GM21528 (cell line): Measurements from ENCODE around the gene TMIE.

Experiments used
- ATAC-seq: cut with Tn5 transposase; IDR thresholded peaks from one replicate; pipeline ENCODE4 v1.9.1; 2021; ENCODE audit warnings: mild to moderate bottlenecking, moderate library complexity; ENCODE audit not compliant: unreplicated experiment, low FRiP score

Gene TMIE, protein sequence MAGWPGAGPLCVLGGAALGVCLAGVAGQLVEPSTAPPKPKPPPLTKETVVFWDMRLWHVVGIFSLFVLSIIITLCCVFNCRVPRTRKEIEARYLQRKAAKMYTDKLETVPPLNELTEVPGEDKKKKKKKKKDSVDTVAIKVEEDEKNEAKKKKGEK

GRCh38 chr3:46701181-46701939, at the start of gene TMIE:
TSS of gene TMIE (plus strand) at chr3:46701392. CDS start at chr3:46701488, 96 bp downstream.
- ATAC-seq: no peak

GRCh38 chr3:46655271-46655670, 45.9 kb upstream of the TMIE start:
- no peak for ATAC-seq

DNA sequence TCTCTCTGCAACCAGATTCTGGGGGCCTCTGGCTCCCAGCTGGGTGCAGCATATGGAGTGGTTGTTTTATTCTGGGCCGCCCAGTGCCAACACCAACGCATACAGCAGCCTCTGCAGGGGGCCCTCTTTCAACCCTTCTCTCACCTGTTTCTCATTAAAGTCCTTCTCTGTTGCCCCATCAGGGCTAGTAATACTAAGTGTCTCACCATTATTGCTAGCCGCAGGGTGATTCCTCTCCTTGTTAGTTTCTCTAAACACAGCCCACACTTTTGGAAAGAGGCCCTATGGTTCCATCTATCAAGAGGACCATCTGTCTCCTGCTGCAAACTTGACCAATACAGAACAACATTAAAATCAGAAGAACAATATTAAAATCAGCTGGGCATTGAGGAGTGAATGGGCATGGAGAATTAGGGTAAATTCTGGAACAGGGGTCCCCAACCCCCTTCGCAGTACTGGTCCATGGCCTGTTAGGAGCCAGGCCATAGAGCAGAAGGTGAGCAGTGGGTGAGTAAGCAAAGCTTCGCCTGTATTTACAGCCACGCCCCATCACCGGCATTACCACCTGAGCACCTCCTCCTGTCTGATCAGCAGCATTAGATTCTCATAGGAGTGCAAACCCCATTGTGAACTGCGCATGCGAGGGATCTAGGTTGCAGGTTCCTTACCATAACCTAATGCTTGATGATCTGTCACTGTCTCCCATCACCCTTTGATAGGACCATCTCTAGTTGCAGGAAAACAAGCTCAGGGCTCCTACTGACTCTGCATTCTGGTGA, 44.2 kb upstream of the TMIE start:
- no peak for ATAC-seq

DNA sequence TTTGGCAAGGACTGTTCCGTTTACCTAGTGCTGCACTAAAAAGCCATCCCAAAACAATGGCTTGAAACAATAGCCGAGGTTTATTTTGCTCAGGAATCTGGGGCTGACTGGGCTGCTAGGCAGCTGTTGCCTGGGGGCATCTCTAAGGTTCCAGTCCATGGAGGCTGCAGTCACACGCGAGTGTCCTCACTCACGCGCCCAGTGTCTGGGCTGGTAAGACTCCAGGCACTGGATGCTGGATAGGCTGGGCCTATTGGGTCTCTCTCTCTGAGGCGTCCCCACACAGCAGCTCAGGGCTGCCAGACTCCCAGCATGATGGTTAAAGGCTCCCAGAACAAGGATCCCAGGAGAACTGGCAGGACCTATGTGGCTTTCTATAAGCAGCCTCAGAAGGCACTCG, 41.9 kb upstream of the TMIE start:
- no peak for ATAC-seq

DNA sequence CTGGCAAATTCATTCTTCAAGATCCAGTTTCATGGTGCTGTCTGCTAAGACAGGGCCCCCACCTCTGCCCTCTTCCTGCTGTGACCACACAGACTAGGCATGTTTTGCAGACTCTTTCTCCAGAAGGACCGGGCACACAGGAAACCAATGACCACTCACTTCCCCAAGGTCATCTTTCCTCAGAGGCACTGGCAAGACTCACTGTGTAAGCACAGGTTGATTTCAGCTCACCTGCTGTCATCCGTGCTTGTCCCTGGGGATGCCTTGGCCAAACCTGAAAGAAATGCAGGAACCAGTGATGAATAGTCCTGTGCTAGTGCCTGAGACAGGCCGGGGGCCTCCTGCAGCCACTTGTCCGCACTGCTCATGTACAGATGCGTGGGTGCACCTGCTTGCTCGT, 41.2 kb upstream of the TMIE start:
- no peak for ATAC-seq

GRCh38 chr3:46660543-46661523, 40.4 kb upstream of the TMIE start:
- ATAC-seq: no peak

GRCh38 chr3:46661776-46662766, 39.1 kb upstream of the TMIE start:
- no peak for ATAC-seq

GRCh38 chr3:46662771-46663551, 38.2 kb upstream of the TMIE start:
- ATAC-seq: no peak

DNA sequence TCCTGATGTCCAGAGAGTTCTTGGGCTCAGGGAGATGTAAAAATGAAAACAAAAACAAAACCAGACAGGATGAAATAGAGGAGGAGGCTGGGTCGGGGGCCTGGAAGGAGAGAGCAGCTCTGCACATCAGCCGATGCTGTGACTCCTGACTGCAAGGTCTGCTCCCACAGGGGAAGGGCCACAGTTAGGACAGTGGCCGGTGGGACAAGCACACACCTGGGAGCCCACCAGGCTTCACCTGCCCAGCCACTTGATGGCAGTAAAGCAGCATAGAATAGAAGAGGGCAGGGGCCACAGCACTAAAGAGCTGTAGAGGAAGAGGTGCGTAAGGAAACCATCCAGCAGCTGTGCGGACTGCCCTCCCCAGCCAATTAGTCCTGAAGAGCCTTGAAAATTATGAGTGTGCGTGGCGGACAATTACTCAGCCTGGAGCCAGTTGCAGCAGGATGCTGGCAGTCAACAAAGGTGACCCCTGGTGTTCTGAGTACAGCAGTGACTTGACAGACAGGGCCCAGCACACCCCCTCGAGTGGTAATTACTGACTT, 37.5 kb upstream of the TMIE start:
- no peak for ATAC-seq

GRCh38 chr3:46664188-46664970, 36.8 kb upstream of the TMIE start:
- ATAC-seq: no peak

- no peak for ATAC-seq
Observed at GRCh38 chr3:46664971-46665762, 36.0 kb upstream of the TMIE start.

DNA sequence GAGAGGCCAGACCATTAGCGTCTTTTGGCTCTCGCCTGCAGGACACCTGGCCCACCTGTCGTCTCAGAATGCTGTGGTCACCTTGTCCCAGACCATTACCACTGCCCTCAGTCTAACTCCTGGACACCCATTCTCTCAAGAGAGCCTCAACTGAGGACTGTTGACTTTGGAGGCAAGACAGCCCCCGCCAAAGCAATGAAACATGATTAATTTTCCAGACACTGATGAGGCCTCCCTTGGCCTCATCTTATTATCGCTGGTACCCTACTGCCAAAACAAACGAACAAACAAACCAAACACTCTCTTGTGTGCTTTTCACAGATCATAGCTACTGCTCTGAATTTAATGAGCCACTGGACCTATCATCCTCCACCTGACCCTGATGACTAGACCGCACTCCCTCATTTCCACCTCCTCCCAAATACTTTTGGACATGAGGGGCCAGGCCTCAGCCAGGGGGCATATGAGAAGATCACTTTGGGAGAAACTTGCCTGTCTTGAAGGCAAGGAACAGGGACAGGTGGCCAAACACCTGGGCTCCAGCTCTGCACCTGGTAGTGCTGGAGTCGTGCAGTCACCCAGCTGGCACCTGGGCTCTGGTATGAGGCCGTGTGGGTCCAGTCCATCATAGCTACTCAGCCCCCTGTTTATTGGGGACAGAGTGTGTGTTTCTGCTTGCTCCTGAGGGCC, 35.3 kb upstream of the TMIE start:
- no peak for ATAC-seq

DNA sequence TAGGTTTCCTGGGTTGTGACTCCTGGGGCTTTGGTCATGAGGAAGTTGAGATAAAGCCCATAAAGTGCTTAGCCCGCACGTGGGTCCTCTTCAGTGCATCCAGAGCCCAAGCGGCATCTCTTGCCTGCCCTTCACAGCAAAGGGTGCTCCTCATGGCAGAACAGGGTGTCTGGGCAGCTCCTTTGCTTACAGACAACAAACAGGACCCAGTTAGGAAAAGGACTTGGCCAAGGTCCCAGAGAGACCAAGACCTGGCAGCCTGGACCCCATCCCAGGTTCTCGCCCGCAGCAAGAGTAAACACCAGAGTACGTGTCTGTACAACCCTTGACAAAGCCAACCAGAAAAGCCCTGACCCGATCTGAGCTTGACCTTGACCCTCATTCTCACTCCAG, 34.7 kb upstream of the TMIE start:
- ATAC-seq: no peak

DNA sequence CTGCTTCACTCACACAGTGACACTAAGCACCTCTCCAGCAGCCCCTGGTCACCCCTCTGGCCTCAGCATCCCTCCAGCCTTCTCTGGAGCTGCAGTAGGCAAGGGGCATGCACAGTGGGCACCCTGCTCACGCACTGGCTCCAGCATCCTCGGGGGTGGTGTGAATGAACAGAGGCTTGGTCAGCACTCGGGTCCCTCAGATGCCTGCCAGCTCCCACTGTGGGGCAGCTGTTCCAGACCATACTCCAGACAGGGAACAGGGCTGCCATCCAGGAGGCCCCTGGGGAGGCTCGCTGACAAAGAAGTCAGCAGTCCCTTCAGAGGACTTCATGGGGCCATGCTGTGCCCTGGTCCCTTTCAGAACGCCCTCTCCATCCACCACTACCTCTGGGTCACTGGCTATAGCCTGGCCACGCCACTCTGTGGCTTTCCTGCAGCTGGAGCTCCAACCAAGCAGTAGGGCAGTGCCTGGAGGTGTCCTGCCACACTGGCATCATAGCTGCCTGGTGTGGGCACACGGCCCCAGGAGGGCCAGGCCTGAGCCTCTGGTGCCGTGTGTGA, 34.1 kb upstream of the TMIE start:
- ATAC-seq: no peak

GRCh38 chr3:46667657-46668056, 33.5 kb upstream of the TMIE start:
- ATAC-seq: no peak

- ATAC-seq: no peak
Observed at GRCh38 chr3:46668116-46668515, 33.1 kb upstream of the TMIE start.
